Common myeloid progenitor, CD34-positive (primary cell): ENCODE results near the gene TRMU.
"Not testable (repeated sequence)": the region's sequence is repeated elsewhere in the genome, so short reads cannot be mapped to it uniquely, and the experiment has no call there.

ENCODE experiments used
- CTCF ChIA-PET: fragments of 350-600 bp; sonication (Branson Sonifier 250); formaldehyde crosslinking; loops from one replicate; lab custom pipeline; 2021; ENCODE audit warnings: antibody characterized with exemption; lab: Charles Lee
- POLR2A ChIA-PET: fragments of 350-600 bp; sonication (Branson Sonifier 250); formaldehyde crosslinking; loops from one replicate; lab custom pipeline; 2021; ENCODE audit warnings: antibody characterized with exemption; lab: Charles Lee
- DNase-seq, 3 donors: peaks; one replicate each; pipeline versions ENCODE4 v3.0.0 to v3.0.0-alpha.2; 2013
- H3K27ac ChIP-seq, 2 experiments: 1 replicate in 1 of 2; 2 replicates in 1 of 2; pipeline ENCODE4 v1.7.0; 2013; ENCODE audit warnings: inconsistent platforms in 2 of 2, low read length in 2 of 2, mild to moderate bottlenecking in 2 of 2, low read depth in 1 of 2, moderate library complexity in 1 of 2; ENCODE audit not compliant: severe bottlenecking in 2 of 2, insufficient read depth in 1 of 2, poor library complexity in 1 of 2
- H3K27me3 ChIP-seq, 5 experiments: replicated peaks in 2 of 5; 1 replicate in 3 of 5; 2 replicates in 2 of 5; pipeline versions ENCODE4 v1.6.1 to v1.7.0; 2013; ENCODE audit warnings: low read length in 4 of 5, mild to moderate bottlenecking in 2 of 5, moderate library complexity in 2 of 5, inconsistent platforms in 1 of 5; ENCODE audit not compliant: insufficient read depth in 5 of 5, control insufficient read depth in 4 of 5
- H3K36me3 ChIP-seq, 4 experiments: 1 replicate in 2 of 4; 2 replicates in 2 of 4; pipeline versions ENCODE4 v1.6.1 to v1.7.0; 2013; ENCODE audit warnings: low read length in 3 of 4, control low read depth in 1 of 4, mild to moderate bottlenecking in 1 of 4; ENCODE audit not compliant: control insufficient read depth in 4 of 4, insufficient read depth in 4 of 4
- H3K4me1 ChIP-seq, 4 experiments: 1 replicate in 3 of 4; 2 replicates in 1 of 4; pipeline versions ENCODE4 v1.6.1 to v1.7.1; 2013; ENCODE audit warnings: low read length in 3 of 4, mild to moderate bottlenecking in 3 of 4, control low read depth in 1 of 4, inconsistent platforms in 1 of 4, moderate library complexity in 1 of 4; ENCODE audit not compliant: control insufficient read depth in 4 of 4, insufficient read depth in 4 of 4; ENCODE audit errors: control extremely low read depth in 1 of 4
- H3K4me3 ChIP-seq, 7 experiments: 1 replicate in 4 of 7; 2 replicates in 3 of 7; pipeline versions ENCODE4 v1.5.1 to v1.7.0; 2013; ENCODE audit warnings: mild to moderate bottlenecking in 7 of 7, low read length in 6 of 7, moderate library complexity in 6 of 7, inconsistent platforms in 2 of 7, low read depth in 2 of 7, control low read depth in 1 of 7; ENCODE audit not compliant: insufficient read depth in 4 of 7, control insufficient read depth in 1 of 7; ENCODE audit errors: extremely low read depth in 1 of 7
- H3K9me3 ChIP-seq, 5 experiments: 1 replicate in 4 of 5; 2 replicates in 1 of 5; pipeline versions ENCODE4 v1.6.1 to v1.7.1; 2013; ENCODE audit warnings: low read length in 4 of 5, mild to moderate bottlenecking in 2 of 5, inconsistent platforms in 1 of 5, low read depth in 1 of 5, moderate library complexity in 1 of 5; ENCODE audit not compliant: control insufficient read depth in 4 of 5, insufficient read depth in 2 of 5; ENCODE audit errors: control extremely low read depth in 1 of 5
- WGBS: methylation state at CpG from one replicate; pipeline ENCODE4 v1.1.5; 2013; ENCODE audit not compliant: insufficient coverage; 5-methylcytosine and 5-hydroxymethylcytosine counted together

Gene TRMU

DNA sequence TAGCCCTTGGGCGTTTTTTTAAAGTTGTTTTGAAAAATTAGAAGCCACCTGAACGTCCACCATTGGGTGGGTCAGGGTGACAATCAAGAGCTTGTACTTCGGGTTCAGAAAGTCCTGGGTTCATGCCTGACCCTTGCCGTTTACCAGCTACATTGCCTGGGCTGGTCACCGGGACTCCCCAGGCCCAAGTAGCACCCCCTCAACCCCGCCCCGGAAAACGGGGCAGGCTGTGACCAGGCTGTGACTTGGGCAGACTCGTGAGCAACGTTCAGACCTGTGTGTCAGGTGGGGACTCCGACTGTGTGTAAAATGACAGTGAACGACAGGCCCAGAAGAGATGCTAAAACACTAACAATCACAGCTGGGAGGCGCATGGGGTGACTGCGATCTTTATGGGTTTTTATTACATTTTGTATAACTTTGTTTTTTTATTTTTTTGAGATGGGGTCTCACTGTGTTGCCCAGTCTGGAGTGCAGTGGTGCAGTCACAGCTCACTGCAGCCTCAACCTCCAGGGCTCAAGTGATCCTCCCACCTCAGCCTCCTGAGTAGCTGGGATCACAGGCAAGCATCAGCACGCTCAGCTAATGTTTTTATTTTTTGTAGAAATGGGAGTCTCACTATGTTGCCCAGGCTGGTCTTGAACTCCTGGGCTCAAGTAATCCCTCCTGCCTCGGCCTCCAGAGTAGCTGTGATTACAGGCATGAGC lies 56.8 kb downstream of the TRMU start:
- Histone ChIP-seq H3K9me3 (no peaks in the 10 kb centered on the region), H3K27ac (no peak overlapping the region), H3K36me3 (no peaks in the 10 kb centered on the region), H3K4me3 (no peak overlapping the region), H3K4me1 (no peaks in the 10 kb centered on the region), H3K27me3 (peaks cover 0 to 6% (median 2%) of the 10 kb centered on the region in 5 experiments)
- no peak for DNase-seq
- POLR2A ChIA-PET, result no interaction called here
- CTCF ChIA-PET, result interaction anchor here (0.6 to 2.0 kb wide), 3 partner anchors 14 to 1591 kb away, joined by 3 to 12 read pairs (median 3); no protein-coding TSS in a partner anchor
- WGBS, result 98% methylated on average over 13 of the region's 16 CpGs

DNA sequence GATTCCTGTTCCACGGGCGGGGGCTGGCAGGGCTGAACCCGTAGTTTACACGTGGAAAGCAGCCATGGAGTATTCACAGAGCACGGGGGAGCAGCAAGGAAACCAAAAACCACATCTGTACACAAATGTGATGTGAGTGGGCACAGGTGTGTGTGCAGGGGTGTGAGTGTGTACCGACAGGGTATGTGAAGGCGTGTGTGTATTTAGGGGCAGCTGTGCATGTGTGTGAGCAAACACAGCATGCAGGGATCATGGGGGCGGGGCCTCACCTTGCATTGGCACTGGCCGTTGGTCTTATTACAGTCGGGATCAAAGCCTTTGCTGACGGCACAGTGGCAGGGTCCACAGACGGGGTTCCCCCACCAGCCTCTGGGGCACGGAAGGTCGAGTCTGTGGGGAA lies 58.4 kb downstream of the TRMU start:
- Histone ChIP-seq H3K4me1 (no peaks in the 10 kb centered on the region), H3K4me3 (no peak overlapping the region), H3K27me3 (peaks cover 0 to 4% (median 2%) of the 10 kb centered on the region in 5 experiments), H3K27ac (no peak overlapping the region), H3K36me3 (no peaks in the 10 kb centered on the region), H3K9me3 (no peaks in the 10 kb centered on the region)
- POLR2A ChIA-PET, result no interaction called here
- 80% methylated on average over 14 of the region's 14 CpGs for WGBS
- no peak for DNase-seq
- CTCF ChIA-PET, result interaction anchor here (0.9 kb wide), 1 partner anchor 38 kb away, joined by 3 read pairs; no protein-coding TSS in a partner anchor

DNA sequence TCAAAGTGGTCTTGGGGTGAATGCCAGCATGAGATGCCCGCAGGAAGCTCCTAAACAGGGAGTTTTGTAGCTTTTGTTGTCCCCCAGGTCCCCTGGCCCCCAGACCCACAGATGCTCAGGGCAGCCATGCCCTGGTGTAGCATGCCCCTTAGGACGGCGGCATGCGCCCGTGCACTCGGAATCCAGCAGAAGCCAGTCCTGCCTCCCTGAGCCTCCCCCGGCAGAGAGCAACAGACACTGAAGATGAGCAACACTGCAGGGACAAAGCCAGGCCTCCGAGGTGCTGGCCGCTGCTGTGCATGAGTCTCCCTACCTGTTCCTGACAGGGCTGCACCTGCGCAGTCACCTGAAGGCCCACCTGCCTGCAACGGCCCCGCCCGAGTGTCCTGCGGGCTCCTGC lies 59.1 kb downstream of the TRMU start:
- H3K9me3 ChIP-seq, result no peaks in the 10 kb centered on the region
- H3K4me3 ChIP-seq, result no peak overlapping the region
- no peaks in the 10 kb centered on the region for H3K4me1 ChIP-seq
- H3K36me3 ChIP-seq, result no peaks in the 10 kb centered on the region
- ChIA-PET CTCF (no interaction called here), POLR2A (no interaction called here)
- no peak overlapping the region for H3K27ac ChIP-seq
- DNase-seq, result no peak
- H3K27me3 ChIP-seq, result peaks cover 0 to 4% (median 0%) of the 10 kb centered on the region in 5 experiments
- 95% methylated on average over 14 of the region's 14 CpGs for WGBS

DNA sequence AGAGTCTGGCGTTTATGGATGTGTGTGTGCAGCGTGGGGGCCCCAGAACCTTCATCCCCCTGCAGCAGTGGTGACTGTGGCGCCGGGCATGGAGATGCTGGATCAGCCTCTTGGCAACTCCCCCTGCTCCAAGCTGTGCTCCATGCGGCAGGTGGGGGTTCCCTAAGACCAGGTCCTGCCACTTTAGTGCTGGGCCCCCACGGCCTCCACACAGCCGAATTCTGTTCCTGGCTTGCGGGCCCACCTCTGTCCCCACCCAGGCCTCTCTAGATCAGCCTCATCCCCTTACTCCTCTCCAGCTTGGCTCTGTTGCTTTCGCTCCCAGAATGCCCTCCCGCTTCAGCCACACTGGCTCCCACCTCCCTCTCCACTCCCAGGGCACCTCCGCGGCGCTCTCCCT lies 59.6 kb downstream of the TRMU start:
- Histone ChIP-seq H3K36me3 (no peaks in the 10 kb centered on the region), H3K27me3 (peaks cover 0 to 4% (median 0%) of the 10 kb centered on the region in 5 experiments), H3K4me3 (no peak overlapping the region), H3K4me1 (no peaks in the 10 kb centered on the region), H3K9me3 (no peaks in the 10 kb centered on the region), H3K27ac (no peak overlapping the region)
- 97% methylated on average over 12 of the region's 13 CpGs for WGBS
- ChIA-PET POLR2A (no interaction called here), CTCF (no interaction called here)
- no peak for DNase-seq

DNA sequence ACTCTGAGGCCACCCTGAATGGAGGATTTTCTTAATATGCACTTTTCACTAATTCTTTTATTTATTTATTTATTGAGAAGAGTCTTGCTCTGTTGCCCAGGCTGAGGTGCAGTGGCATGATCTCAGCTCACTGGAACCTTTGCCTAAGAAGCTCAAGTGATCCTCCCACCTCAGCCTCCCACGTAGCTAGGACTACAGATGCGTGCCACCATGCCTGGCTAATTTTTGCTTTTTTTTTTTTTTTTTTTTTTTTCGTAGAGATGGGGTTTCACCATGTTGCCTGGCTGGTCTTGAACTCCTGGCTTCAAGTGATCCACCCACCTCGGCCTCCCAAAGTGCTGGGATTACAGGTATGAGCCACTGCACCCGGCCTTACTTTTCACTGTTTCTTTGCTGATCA lies 61.5 kb downstream of the TRMU start:
- H3K36me3 ChIP-seq, H3K4me3 ChIP-seq, H3K27me3 ChIP-seq, H3K27ac ChIP-seq, POLR2A ChIA-PET, H3K9me3 ChIP-seq, H3K4me1 ChIP-seq, DNase-seq, CTCF ChIA-PET: not testable (repeated sequence)
- WGBS, result 89% methylated on average over 2 of the region's 5 CpGs

DNA sequence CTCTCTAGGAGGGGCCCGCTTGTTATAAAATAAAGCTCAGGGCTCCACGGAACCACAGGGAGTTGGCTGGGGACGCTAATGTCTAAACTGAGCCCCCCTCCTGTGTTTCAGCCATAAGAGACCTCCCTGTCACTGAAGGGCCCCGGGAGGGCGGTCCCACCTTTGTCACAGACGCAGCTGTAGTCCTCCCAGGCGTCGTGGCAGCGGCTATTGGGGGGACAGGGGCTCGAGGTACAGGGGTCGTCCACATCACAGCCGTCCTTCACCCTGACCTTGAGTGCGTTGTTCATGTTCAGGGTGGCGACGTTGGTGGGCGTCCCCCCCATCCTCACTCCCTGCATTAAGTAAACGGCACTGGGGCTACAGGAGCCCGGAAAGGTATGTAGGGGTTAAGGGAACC lies 62.0 kb downstream of the TRMU start:
- no peaks in the 10 kb centered on the region for H3K9me3 ChIP-seq
- no peaks in the 10 kb centered on the region for H3K4me1 ChIP-seq
- no peaks in the 10 kb centered on the region for H3K36me3 ChIP-seq
- CTCF ChIA-PET, result interaction anchor here (1.0 kb wide), 1 partner anchor 30 kb away, joined by 4 read pairs; no protein-coding TSS in a partner anchor
- WGBS, result 92% methylated on average over 9 of the region's 18 CpGs
- H3K4me3 ChIP-seq, result no peak overlapping the region
- no peak overlapping the region for H3K27ac ChIP-seq
- DNase-seq, result no peak
- peaks cover 0 to 7% (median 0%) of the 10 kb centered on the region in 5 experiments for H3K27me3 ChIP-seq
- POLR2A ChIA-PET, result no interaction called here

DNA sequence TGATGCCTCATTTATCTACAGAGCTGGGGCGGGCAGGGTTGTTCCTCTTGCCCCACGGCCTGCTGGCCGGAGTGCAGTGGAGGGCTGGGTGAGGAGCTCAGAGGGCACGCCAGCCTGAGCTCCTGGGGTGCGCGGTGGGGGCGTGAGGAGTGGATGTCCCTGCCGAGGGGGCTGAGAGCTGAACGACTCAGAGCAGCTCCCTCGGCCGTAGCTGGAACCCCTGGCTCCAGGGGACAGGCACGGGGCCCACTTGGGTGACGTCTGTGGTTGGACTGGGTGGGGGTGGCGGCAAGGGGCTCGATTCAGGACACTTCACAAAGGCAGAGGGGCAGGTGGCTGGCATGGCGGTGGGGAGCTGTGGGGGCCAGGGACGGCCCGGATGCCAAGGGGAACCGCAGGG lies 62.4 kb downstream of the TRMU start:
- Histone ChIP-seq H3K27ac (no peak overlapping the region), H3K4me1 (no peaks in the 10 kb centered on the region), H3K4me3 (no peak overlapping the region), H3K36me3 (no peaks in the 10 kb centered on the region), H3K9me3 (no peaks in the 10 kb centered on the region), H3K27me3 (peaks cover 0 to 7% (median 0%) of the 10 kb centered on the region in 5 experiments)
- ChIA-PET CTCF (interaction anchor here (1.0 to 1.4 kb wide), 2 partner anchors 30 to 144 kb away, joined by 3 to 4 read pairs; no protein-coding TSS in a partner anchor), POLR2A (no interaction called here)
- WGBS, result 94% methylated on average over 12 of the region's 19 CpGs
- DNase-seq, result no peak
